ENCODE data around the gene DHRS9.
"Not testable (repeated sequence)": the region's sequence is repeated elsewhere in the genome, so short reads cannot be mapped to it uniquely, and the experiment has no call there.

DHRS9 gene

GRCh38 chr2:169131587-169132512 is 62.5 kb downstream of the DHRS9 start:
- DNase-seq (ENCODE audit: low read depth in 2 of 3, low spot score in 2 of 3), result no peak

- not testable (repeated sequence) for DNase-seq (ENCODE audit: low read depth in 2 of 3, low spot score in 2 of 3)
Observed at GRCh38 chr2:169134272-169134671, 64.9 kb downstream of the DHRS9 start.

- DNase-seq (ENCODE audit: low read depth in 2 of 3, low spot score in 2 of 3), result not testable (repeated sequence)
Observed at GRCh38 chr2:169136428-169136827, 67.1 kb downstream of the DHRS9 start.

- DNase-seq (ENCODE audit: low read depth in 2 of 3, low spot score in 2 of 3), result no peak
Observed at GRCh38 chr2:169136885-169137534, 67.6 kb downstream of the DHRS9 start.

GRCh38 chr2:169137924-169138323 is 68.6 kb downstream of the DHRS9 start:
- DNase-seq (ENCODE audit: low read depth in 2 of 3, low spot score in 2 of 3), result no peak

- DNase-seq (ENCODE audit: low read depth in 2 of 3, low spot score in 2 of 3), result no peak
Observed at GRCh38 chr2:169139145-169139544, 69.8 kb downstream of the DHRS9 start.

- no peak for DNase-seq (ENCODE audit: low read depth in 2 of 3, low spot score in 2 of 3)
Observed at GRCh38 chr2:169139993-169140767, 70.8 kb downstream of the DHRS9 start.

- peak; percentile 4 to 48 (median 25) for DNase-seq (ENCODE audit: low read depth in 2 of 3, low spot score in 2 of 3)
Observed at GRCh38 chr2:169141713-169142352, 72.5 kb downstream of the DHRS9 start.

- DNase-seq (ENCODE audit: low read depth in 2 of 3, low spot score in 2 of 3), result no peak
Observed at GRCh38 chr2:169143998-169144397, 74.6 kb downstream of the DHRS9 start.

Data from activated CD8-positive, alpha-beta memory T cell treated with anti-CD3 and anti-CD28 coated beads for 48 hours (primary cell).